GM12864 (cell line): Measurements from ENCODE around the gene CAMKK1.

ENCODE experiments used
- DNase-seq: peaks from one replicate; pipeline ENCODE4 v3.0.0-alpha.2; 2011; ENCODE audit warnings: low read depth
- H3K4me3 ChIP-seq: 2 replicates; pipeline ENCODE4 v1.5.1; 2011; ENCODE audit warnings: mild to moderate bottlenecking, low read depth, low read length, control low read depth
- TF ChIP-seq, protein P1 (sequence below): IDR thresholded peaks from 2 replicates; pipeline ENCODE4 v1.5.1; 2011; ENCODE audit warnings: low read depth, mild to moderate bottlenecking, moderate library complexity, low read length, control low read depth, inconsistent platforms; ENCODE audit errors: missing control alignments

The CAMKK1 gene

DNA sequence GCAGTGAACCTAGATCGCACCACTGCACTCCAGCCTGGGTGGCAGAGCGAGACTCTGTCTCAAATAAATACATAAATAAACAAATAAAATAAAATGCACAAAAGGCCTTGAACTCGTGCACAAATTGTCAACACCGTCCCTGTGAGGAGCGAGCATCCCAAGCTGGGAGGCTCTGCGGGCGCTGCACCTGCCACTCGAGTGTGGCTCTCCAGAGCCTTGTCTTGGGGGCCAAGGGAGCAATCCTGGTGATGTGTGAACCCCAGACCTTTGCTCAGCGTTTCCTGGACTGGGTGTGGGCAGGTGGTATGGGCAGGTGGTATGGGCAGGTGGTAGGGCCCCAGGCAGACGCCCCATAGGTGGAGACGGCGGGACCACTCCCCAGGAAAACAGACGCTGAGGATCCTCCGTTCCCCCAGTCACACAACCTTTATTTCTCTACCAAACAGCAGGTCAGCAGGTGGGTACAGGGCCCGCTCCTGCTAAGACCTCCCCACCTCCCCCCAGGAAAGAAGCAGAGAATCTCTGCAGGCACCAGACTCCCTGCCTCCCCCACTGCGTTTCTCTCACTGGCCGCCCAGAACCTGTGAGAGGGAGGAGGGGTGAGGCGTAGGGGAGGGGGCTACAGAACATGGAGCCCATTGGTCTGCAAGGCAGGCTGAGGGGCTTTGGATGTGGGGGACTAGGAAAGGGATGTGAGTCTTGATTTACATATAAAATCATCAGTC is 30.8 kb upstream of the CAMKK1 start:
- no peak for DNase-seq
- H3K4me3 ChIP-seq, result no peak overlapping the region
- TF ChIP-seq, protein P1, sequence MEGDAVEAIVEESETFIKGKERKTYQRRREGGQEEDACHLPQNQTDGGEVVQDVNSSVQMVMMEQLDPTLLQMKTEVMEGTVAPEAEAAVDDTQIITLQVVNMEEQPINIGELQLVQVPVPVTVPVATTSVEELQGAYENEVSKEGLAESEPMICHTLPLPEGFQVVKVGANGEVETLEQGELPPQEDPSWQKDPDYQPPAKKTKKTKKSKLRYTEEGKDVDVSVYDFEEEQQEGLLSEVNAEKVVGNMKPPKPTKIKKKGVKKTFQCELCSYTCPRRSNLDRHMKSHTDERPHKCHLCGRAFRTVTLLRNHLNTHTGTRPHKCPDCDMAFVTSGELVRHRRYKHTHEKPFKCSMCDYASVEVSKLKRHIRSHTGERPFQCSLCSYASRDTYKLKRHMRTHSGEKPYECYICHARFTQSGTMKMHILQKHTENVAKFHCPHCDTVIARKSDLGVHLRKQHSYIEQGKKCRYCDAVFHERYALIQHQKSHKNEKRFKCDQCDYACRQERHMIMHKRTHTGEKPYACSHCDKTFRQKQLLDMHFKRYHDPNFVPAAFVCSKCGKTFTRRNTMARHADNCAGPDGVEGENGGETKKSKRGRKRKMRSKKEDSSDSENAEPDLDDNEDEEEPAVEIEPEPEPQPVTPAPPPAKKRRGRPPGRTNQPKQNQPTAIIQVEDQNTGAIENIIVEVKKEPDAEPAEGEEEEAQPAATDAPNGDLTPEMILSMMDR, result no peak

DNA sequence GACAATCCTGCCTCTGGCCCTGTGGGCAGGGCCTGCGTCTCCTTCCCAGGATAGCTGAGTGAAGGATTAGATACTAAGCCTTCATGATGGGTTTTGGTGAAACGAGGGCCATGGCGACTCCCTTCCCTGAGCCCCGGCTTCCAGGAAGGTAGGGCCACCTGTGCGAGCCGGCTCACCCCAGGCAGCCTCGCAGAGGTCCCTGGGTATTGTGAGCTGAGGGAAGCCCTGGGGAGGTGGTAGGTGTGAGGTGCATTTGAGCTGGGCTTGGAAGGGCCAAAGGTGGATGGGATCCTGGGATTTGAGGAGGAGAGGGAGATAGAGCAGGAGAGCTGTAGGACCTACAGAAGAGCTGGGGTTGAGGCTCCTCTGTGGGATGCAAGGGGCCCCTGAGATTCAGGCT is 29.9 kb upstream of the CAMKK1 start:
- H3K4me3 ChIP-seq, result no peak overlapping the region
- DNase-seq, result no peak
- TF ChIP-seq, protein P1, result no peak

DNA sequence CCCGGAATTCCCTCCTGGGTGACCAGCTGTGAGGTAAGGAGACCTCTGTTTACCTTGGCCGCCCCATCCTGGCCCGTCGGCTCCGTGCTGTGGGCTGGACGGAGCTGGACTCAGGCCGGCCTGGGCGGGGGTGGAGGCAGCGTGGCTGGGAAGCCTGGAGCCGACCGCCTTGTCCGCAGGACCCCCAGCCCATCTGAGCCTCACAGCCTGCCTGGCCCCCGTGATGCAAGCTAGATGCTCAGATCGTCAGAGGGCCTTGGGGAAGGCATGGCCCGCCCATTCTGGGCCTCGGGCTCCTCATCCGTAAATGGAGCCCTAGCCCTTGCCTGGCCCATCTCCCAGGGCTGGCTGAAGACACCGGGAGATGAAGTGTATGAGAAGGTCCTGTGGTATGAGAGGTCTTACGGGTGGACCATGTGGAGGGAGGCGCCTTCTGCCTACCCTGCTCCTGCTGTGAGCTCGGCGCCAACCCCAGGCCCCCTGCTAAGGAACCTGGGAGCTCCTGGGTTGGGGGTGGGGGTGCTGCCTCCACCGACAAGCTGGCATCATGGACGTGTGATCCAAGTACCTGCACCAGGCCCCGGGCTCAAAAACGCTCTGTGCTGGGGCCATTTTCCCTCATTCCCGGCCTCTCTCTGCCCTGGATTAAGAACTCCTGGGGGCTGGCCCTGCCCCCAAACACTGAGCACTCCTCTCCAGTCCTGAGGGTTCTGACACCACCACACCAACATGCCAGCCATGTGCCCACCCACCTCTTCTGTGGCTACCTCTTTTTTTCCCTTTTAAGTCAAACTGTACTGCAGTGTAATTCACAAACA is 28.9 kb upstream of the CAMKK1 start:
- no peak for DNase-seq
- TF ChIP-seq, protein P1, result no peak
- no peak overlapping the region for H3K4me3 ChIP-seq

DNA sequence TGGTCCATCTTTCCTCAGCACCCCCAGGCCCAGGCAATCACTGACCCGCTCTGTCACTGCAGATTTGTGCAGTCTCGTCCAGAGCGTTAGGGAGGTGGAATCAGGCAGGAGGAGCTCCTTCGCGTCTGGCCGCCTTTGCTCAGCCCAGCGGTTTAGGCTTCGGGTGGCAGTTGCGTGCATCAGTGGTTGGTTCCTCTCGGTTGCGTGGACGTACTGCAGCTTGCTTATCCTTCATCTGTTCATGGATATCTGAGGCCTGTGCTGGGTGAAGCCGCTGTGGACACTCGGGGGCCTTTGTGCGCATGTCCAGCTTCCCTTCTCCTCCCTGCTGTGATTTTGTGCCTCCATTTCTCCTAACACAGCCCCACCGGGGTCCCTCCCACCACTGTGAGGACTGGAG is 28.2 kb upstream of the CAMKK1 start:
- no peak for DNase-seq
- TF ChIP-seq, protein P1, result no peak
- no peak overlapping the region for H3K4me3 ChIP-seq

DNA sequence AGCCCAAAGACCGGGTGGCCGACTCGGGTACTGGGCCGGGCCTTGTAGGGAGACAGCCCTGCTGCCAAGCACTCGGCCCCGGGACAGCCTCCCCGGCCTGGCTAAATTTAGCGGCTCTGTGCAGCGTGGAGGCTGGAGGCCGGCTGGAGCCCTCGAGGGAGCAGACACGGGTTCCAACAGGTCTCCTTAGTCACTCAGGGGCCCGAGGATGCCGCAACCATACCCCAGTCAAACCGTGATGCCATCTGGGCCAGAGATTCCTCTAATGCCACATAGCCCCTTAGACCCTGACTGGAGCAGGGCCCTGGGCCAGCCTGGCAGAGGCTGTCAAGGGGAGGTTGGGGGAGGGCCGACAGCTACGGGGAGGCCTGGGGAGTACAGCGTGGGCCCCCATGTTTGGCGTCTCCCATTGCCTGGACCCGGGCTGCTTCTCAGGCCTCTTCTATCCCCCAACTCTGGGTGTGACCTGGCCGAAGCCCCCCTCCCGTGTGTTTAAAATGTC is 26.3 kb upstream of the CAMKK1 start:
- DNase-seq, result no peak
- TF ChIP-seq, protein P1, result no peak

DNA sequence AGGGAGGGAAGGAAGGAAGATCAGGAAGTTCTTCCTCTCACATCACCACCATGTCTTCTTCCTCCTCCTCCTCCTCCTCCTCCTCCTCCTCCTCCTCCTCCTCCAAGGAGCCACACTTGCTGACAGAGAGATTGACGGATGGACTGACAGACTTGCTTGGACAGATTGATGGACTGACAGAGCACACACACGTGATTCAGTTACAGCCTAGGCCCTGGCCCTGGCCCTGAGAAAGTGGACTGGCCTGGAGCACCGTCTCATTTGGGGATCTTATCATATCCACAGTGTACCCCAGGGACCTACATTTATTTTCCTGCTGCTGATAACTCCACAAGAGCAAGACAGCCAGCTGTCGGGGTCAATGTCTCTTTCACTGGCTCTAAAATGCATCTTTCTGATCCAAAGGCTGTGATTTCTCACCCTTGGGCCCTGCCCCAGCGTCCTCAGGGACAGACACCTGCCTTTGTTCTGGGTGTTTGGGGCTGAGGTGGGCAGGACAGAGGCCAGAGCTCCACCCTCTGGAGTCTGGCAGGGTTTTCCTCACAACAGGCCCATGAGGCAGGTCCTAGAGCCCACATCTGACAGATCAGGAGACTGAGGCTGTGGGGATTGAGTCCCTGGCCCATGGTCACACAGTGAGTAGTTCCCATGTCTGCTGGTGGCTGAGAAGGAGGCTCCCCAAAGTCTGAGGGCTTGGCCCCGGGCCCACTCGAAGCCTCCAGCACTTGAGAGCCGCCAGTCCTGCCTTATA is 25.7 kb upstream of the CAMKK1 start:
- no peak overlapping the region for H3K4me3 ChIP-seq
- TF ChIP-seq, protein P1, result no peak
- DNase-seq, result no peak

More for the DNA sequence above, 26.3 kb upstream of the CAMKK1 start:
- H3K4me3 ChIP-seq, result no peak overlapping the region
